ENCODE measurements around the gene CSMD2.

CSMD2 gene

DNA sequence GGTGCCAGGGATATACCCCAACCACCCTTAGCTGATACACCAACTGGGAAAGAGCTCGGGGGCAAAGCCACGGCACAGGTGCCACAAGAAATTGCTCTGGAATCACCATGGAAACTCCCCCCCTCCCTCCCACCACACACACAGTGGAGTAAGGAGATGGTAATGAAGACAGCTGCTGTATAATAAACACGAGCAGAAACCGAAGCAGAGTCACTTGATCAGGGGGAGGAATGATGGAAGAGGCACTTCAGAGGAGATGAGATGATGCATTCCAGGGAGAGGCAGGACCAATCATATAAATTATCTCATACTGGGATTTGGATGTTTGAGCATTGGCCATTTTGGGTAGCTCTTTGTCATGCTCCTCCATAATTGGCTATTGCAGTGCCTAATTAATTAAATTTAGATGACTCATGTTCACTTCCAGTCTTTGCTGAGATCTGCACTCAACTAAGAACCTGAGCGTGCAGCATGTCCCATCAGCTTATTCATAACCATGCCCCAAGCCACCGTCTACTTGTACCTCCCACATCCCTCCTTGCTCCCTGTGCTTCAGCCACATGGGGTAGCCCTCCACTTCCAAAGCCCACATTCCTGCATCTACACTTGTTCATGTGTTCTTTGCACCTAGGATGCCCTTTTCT is 503.1 kb downstream of the CSMD2 start:
- Histone ChIP-seq H2AFZ (ENCODE audit: low read length) (no peak overlapping the region), H3K27me3 (ENCODE audit: insufficient read depth, low read length, poor library complexity, severe bottlenecking) (no peaks in the 10 kb centered on the region), H3K9ac (ENCODE audit: low read depth, low read length, poor library complexity, severe bottlenecking) (no peak overlapping the region), H3K4me2 (ENCODE audit: low read depth, low read length, poor library complexity, severe bottlenecking) (no peak overlapping the region), H3K9me2 (replicated peaks; ENCODE audit: low read depth, low read length) (no peaks in the 10 kb centered on the region), H3K4me3 (ENCODE audit: low read length, poor library complexity, severe bottlenecking) (no peak overlapping the region), H3K4me1 (ENCODE audit: insufficient read depth, low read length, poor library complexity, severe bottlenecking) (no peaks in the 10 kb centered on the region), H4K20me1 (ENCODE audit: insufficient read depth, low read length, poor library complexity, severe bottlenecking) (no peaks in the 10 kb centered on the region), H3K36me3 (ENCODE audit: insufficient read depth, low read length) (no peaks in the 10 kb centered on the region), H3F3A (ENCODE audit: low read depth) (no peaks in the 10 kb centered on the region), H3K9me3 (ENCODE audit: insufficient read depth, low read depth, low read length) (no peaks in the 10 kb centered on the region), H3K79me2 (ENCODE audit: insufficient read depth, low read length) (no peaks in the 10 kb centered on the region)
- TF ChIP-seq, protein P1, sequence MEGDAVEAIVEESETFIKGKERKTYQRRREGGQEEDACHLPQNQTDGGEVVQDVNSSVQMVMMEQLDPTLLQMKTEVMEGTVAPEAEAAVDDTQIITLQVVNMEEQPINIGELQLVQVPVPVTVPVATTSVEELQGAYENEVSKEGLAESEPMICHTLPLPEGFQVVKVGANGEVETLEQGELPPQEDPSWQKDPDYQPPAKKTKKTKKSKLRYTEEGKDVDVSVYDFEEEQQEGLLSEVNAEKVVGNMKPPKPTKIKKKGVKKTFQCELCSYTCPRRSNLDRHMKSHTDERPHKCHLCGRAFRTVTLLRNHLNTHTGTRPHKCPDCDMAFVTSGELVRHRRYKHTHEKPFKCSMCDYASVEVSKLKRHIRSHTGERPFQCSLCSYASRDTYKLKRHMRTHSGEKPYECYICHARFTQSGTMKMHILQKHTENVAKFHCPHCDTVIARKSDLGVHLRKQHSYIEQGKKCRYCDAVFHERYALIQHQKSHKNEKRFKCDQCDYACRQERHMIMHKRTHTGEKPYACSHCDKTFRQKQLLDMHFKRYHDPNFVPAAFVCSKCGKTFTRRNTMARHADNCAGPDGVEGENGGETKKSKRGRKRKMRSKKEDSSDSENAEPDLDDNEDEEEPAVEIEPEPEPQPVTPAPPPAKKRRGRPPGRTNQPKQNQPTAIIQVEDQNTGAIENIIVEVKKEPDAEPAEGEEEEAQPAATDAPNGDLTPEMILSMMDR (conservative IDR thresholded peaks at IDR 0.05; ENCODE audit: low read length): no peak
- no peak for TF ChIP-seq EZH2phosphoT487 (IDR thresholded peaks at IDR 0.05; ENCODE audit: borderline replicate concordance)

DNA sequence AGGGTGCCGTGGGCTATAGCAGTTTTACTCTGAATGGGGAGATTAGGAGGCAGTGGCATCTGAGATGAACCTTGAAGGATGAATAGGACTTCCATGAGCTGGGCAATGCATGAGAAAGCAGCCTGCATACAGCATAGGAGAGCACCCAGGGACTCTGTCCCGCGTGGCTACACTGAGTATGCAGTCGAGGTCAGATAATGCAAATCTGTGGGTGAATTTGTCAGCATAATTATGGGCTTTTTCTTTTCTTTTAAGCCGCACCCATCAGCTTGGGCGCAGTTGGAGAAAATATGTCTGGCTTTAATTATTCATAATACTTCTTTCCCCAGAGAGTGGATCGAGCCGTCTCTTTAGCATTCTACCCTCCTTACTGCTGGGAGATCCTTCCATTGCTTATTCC is 504.1 kb downstream of the CSMD2 start:
- H3K9me2 ChIP-seq (replicated peaks; ENCODE audit: low read depth, low read length): no peaks in the 10 kb centered on the region
- H3K4me3 ChIP-seq (ENCODE audit: low read length, poor library complexity, severe bottlenecking): no peak overlapping the region
- no peaks in the 10 kb centered on the region for H3K9me3 ChIP-seq (ENCODE audit: insufficient read depth, low read depth, low read length)
- no peaks in the 10 kb centered on the region for H3K36me3 ChIP-seq (ENCODE audit: insufficient read depth, low read length)
- H3K27me3 ChIP-seq (ENCODE audit: insufficient read depth, low read length, poor library complexity, severe bottlenecking): no peaks in the 10 kb centered on the region
- no peaks in the 10 kb centered on the region for H3K4me1 ChIP-seq (ENCODE audit: insufficient read depth, low read length, poor library complexity, severe bottlenecking)
- H3K79me2 ChIP-seq (ENCODE audit: insufficient read depth, low read length): no peaks in the 10 kb centered on the region
- no peak overlapping the region for H3K9ac ChIP-seq (ENCODE audit: low read depth, low read length, poor library complexity, severe bottlenecking)
- no peaks in the 10 kb centered on the region for H3F3A ChIP-seq (ENCODE audit: low read depth)
- H2AFZ ChIP-seq (ENCODE audit: low read length): no peak overlapping the region
- no peak overlapping the region for H3K4me2 ChIP-seq (ENCODE audit: low read depth, low read length, poor library complexity, severe bottlenecking)
- H4K20me1 ChIP-seq (ENCODE audit: insufficient read depth, low read length, poor library complexity, severe bottlenecking): no peaks in the 10 kb centered on the region
- TF ChIP-seq, protein P1 (conservative IDR thresholded peaks at IDR 0.05; ENCODE audit: low read length): no peak
- TF ChIP-seq EZH2phosphoT487 (IDR thresholded peaks at IDR 0.05; ENCODE audit: borderline replicate concordance): no peak

DNA sequence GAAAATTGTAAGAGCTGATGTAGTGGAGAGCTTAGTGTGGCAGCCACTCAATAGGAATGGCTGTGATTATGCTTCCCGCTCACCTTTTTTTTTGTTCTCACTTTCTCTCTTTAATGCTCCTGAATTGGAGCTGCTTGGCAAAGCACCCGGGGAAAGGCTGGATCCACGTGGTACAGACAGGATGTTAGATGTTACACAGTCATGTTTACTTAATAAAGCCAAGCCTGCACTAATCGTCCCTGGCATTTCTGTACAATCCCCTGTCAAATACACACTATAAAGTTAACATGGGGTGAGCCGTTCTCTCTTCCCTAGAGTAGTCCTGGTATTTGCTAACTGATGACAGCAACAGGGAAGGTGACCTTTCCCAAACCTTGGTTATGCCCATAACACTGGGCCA is 504.8 kb downstream of the CSMD2 start:
- Histone ChIP-seq H3K4me3 (ENCODE audit: low read length, poor library complexity, severe bottlenecking) (no peak overlapping the region), H3K4me1 (ENCODE audit: insufficient read depth, low read length, poor library complexity, severe bottlenecking) (no peaks in the 10 kb centered on the region), H3K9me2 (replicated peaks; ENCODE audit: low read depth, low read length) (no peaks in the 10 kb centered on the region), H3K27me3 (ENCODE audit: insufficient read depth, low read length, poor library complexity, severe bottlenecking) (no peaks in the 10 kb centered on the region), H3K9me3 (ENCODE audit: insufficient read depth, low read depth, low read length) (no peaks in the 10 kb centered on the region), H4K20me1 (ENCODE audit: insufficient read depth, low read length, poor library complexity, severe bottlenecking) (no peaks in the 10 kb centered on the region), H3K79me2 (ENCODE audit: insufficient read depth, low read length) (no peaks in the 10 kb centered on the region), H2AFZ (ENCODE audit: low read length) (no peak overlapping the region), H3K4me2 (ENCODE audit: low read depth, low read length, poor library complexity, severe bottlenecking) (no peak overlapping the region), H3K9ac (ENCODE audit: low read depth, low read length, poor library complexity, severe bottlenecking) (no peak overlapping the region), H3F3A (ENCODE audit: low read depth) (no peaks in the 10 kb centered on the region), H3K36me3 (ENCODE audit: insufficient read depth, low read length) (no peaks in the 10 kb centered on the region)
- no peak for TF ChIP-seq EZH2phosphoT487 (IDR thresholded peaks at IDR 0.05; ENCODE audit: borderline replicate concordance)
- TF ChIP-seq, protein P1 (conservative IDR thresholded peaks at IDR 0.05; ENCODE audit: low read length): no peak
